GM10266 (cell line): Measurements from ENCODE around the gene TMEM236.

Source experiments
- DNase-seq: peaks from one replicate; pipeline ENCODE4 v3.0.0; 2012; ENCODE audit errors: extremely low spot score
- TF ChIP-seq, protein P1 (sequence below): IDR thresholded peaks from 2 replicates; pipeline ENCODE4 v1.5.1; 2012; ENCODE audit warnings: mild to moderate bottlenecking, low read depth; ENCODE audit not compliant: control insufficient read depth, insufficient read depth; ENCODE audit errors: missing control alignments

TMEM236 gene

DNA sequence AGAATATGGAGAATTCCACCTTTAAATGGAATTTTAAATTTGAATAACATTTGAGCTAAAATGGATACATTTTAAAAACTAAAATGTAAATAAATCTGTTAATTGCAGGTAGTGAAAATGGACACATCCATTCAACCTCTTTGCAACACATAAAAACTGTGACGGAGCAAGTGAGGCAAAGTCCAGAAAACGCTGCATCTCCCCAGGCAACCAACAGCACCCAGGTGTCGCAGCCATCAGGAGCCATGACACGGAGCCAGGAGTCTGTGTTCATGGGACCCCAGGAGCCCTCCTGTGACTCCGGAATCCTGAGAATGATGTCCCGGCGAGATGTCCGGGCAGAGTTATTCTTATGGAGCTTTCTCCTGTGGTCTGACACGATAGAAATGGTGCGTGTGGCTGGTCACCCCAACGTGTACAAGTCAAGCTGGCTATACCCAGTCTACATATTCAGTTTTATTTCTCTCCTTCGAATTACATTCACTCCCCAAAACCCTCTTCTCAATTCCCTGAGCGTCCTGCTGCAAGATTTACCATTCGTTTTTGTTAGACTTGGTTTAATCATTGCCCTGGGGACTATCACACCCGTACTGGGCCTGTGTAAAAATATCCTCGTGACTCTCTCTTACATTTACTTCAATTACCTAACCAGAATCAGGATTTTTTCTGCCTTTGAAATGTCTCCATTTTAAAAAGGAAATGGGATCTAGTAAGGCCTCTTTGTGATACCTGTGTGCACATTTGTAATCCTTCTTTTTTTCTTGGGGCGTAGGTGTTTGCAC lies 44.0 kb downstream of the TMEM236 start:
- TF ChIP-seq, protein P1, sequence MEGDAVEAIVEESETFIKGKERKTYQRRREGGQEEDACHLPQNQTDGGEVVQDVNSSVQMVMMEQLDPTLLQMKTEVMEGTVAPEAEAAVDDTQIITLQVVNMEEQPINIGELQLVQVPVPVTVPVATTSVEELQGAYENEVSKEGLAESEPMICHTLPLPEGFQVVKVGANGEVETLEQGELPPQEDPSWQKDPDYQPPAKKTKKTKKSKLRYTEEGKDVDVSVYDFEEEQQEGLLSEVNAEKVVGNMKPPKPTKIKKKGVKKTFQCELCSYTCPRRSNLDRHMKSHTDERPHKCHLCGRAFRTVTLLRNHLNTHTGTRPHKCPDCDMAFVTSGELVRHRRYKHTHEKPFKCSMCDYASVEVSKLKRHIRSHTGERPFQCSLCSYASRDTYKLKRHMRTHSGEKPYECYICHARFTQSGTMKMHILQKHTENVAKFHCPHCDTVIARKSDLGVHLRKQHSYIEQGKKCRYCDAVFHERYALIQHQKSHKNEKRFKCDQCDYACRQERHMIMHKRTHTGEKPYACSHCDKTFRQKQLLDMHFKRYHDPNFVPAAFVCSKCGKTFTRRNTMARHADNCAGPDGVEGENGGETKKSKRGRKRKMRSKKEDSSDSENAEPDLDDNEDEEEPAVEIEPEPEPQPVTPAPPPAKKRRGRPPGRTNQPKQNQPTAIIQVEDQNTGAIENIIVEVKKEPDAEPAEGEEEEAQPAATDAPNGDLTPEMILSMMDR, result no peak
- no peak for DNase-seq

DNA sequence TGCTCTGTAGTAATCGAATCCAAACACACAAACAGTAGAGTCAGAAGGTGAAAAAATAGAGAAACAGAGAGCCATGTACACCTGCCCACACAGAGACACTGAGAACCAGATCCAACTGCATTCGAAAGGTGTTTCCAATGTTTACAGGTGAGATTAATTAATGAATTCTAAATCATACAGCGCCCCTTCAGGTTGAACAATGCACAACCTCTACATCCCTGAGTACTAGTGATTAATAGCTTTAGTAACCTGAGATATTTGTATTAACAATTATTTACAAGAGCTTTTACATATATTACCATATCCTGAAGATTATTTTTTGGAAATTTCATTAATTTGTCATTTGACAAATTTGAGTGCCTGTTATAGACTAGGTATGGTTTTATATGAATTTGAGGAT lies 49.5 kb downstream of the TMEM236 start:
- no peak for DNase-seq
- TF ChIP-seq, protein P1, result no peak

DNA sequence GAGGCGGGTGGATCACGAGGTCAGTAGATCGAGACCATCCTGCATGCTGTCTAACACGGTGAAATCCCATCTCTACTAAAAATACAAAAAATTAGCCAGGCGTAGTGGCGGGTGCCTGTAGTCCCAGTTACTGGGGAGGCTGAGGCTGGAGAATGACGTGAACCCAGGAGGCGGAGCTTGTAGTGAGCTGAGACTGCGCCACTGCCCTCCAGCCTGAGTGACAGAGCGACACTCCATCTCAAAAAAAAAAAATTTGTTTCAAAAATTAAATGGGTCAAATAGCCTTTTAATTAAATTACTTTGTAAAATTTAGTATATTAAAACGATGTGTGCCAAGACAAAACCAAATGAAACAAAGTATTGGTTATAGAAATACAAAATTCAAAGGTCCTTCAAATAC lies 50.3 kb downstream of the TMEM236 start:
- no peak for DNase-seq
- TF ChIP-seq, protein P1, result no peak

DNA sequence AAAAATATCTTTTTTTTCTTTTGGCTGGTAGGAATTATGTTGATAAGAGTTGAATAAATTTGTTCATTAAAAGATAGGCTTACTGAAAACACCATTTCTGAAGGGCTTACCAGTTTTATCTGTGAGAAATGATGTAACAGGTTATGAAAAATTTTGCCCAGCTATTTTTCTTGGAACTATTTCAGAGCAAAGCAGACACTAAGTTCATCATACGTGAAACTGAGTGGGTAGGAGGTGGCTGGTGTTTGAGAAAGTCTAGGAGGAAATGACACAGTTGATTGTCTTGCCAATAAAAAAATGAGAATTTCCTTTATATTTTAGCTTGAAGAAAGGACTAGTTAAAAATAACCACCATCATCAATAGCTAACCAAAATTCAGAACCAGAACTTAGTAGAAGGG lies 51.0 kb downstream of the TMEM236 start:
- TF ChIP-seq, protein P1, result no peak
- DNase-seq, result no peak

DNA sequence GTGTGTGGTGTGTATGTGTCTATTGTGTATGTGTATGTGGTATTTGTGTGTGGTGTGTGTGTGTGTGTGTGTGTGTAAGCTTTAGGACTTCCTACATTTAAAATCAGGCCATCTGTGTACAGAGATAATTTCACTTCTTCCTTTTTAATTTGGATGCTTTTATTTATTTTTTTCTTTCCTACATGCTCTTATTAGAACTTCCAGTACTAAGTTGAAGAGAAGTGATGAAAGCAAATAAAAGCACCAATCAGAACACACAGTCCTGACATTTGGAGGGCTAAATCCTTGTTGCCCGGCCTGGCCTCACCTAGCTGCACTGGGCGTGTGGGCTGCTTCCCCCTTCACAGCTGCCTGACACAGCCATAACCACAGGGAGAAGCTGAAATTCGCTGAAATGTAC lies 53.3 kb downstream of the TMEM236 start:
- DNase-seq, result no peak
- TF ChIP-seq, protein P1, result no peak

DNA sequence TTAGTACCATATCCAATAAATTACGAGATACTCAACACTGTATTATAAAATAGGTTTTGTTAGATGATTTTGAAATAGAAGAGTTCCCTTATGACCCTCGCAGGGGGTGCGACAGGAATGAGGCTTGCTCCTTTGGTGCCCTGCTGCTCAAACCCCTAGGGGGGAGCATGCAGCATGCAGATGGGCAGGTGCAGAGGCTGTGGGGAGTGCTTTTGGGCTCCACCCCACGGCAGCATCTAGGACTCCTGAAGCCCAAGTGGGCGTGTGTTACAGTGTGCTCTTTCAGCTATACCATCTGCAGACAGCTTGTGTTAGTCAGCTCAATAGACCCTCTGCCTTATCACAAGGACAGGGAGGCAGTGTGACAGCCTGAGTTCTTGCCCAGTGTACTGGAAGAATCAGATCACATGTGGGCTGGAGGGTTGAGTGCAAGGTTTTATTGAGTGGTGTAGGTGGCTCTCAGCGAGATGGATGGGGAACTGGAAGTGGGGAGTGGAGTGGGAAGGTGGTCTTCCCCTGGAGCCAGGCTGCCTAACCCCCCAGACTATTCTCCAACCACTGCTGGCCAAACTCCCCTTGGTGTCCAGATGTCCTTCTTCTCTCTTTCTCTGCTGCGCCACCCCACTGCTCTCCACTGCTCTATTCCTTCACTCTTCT lies 54.0 kb downstream of the TMEM236 start:
- no peak for DNase-seq

More for the DNA sequence above, 54.0 kb downstream of the TMEM236 start:
- TF ChIP-seq, protein P1, result peak; percentile 28
